B cell (primary cell): ENCODE measurements around the gene CAPRIN2. TPM values are rescaled to one million over a fixed set of nuclear protein-coding genes. Genes with fewer than 3 reads are reported as not detected.

Source experiments
- ATAC-seq: fragments of 200-7000 bp; cut with Tn5 transposase; one replicate; pipeline ENCODE4 v1.10.0; 2021; ENCODE audit warnings: low read depth, mild to moderate bottlenecking, moderate number of reproducible peaks, moderate library complexity
- CTCF ChIA-PET: fragments of 350-600 bp; sonication (Branson Sonifier 250); formaldehyde crosslinking; loops from one replicate; lab custom pipeline; 2021; ENCODE audit warnings: antibody characterized with exemption, inconsistent platforms; lab: Charles Lee
- POLR2A ChIA-PET: fragments of 350-600 bp; sonication (Branson Sonifier 250); formaldehyde crosslinking; loops from one replicate; lab custom pipeline; 2021; ENCODE audit warnings: antibody characterized with exemption; lab: Charles Lee
- DNase-seq: peaks from one replicate; pipeline ENCODE4 v3.0.0; 2013
- H2AFZ ChIP-seq: 2 replicates; pipeline ENCODE4 v1.6.1; 2012; ENCODE audit warnings: mild to moderate bottlenecking, low read depth, low read length; ENCODE audit not compliant: insufficient read depth, poor library complexity, severe bottlenecking
- H3K27ac ChIP-seq, 2 donors: 1 replicate in 1 of 2; 2 replicates in 1 of 2; pipeline ENCODE4 v1.5.1; 2012 to 2013; ENCODE audit warnings: low read length in 2 of 2, mild to moderate bottlenecking in 2 of 2, moderate library complexity in 1 of 2
- H3K27me3 ChIP-seq, 4 experiments: fragments of 200-600 bp in 1 of 4; sonication (generic) in 1 of 4; replicated peaks in 1 of 4; 1 replicate in 2 of 4; 2 replicates in 2 of 4; pipeline versions ENCODE4 v1.6.1 to v1.7.0; 2013 to 2016; ENCODE audit warnings: low read length in 3 of 4, mild to moderate bottlenecking in 2 of 4, mixed read lengths in 1 of 4, moderate library complexity in 1 of 4; ENCODE audit not compliant: insufficient read depth in 4 of 4, control insufficient read depth in 3 of 4; ENCODE audit errors: control extremely low read depth in 1 of 4
- H3K36me3 ChIP-seq, 2 experiments: replicated peaks in 1 of 2; 1 replicate in 1 of 2; 2 replicates in 1 of 2; pipeline versions ENCODE4 v1.6.1 to v1.7.1; 2013; ENCODE audit warnings: low read length in 1 of 2; ENCODE audit not compliant: insufficient read depth in 2 of 2, control insufficient read depth in 1 of 2; ENCODE audit errors: control extremely low read depth in 1 of 2, extremely low read depth in 1 of 2
- H3K4me1 ChIP-seq, 2 donors: fragments of 200-600 bp in 1 of 2; sonication (generic) in 1 of 2; 1 replicate in 1 of 2; 2 replicates in 1 of 2; pipeline versions ENCODE4 v1.5.1 to v1.6.1; 2013 to 2017; ENCODE audit warnings: low read length in 2 of 2; ENCODE audit not compliant: control insufficient read depth in 2 of 2, insufficient read depth in 2 of 2
- H3K4me2 ChIP-seq: replicated peaks from 2 replicates; pipeline ENCODE3; 2012; ENCODE audit warnings: mild to moderate bottlenecking, low read depth, low read length; ENCODE audit not compliant: poor library complexity, severe bottlenecking
- H3K4me3 ChIP-seq, 5 experiments: fragments of 200-600 bp in 1 of 5; sonication (generic) in 1 of 5; 1 replicate in 3 of 5; 2 replicates in 2 of 5; pipeline versions ENCODE4 v1.5.1 to v1.7.0; 2011 to 2016; ENCODE audit warnings: low read length in 4 of 5, mild to moderate bottlenecking in 4 of 5, low read depth in 2 of 5, control low read depth in 1 of 5, moderate library complexity in 1 of 5; ENCODE audit not compliant: insufficient read depth in 1 of 5; ENCODE audit errors: control extremely low read depth in 1 of 5, extremely low read depth in 1 of 5
- H3K79me2 ChIP-seq: fragments of 200-600 bp; sonication (generic); one replicate; pipeline ENCODE4 v1.6.0; 2016; ENCODE audit warnings: low read length; ENCODE audit not compliant: control insufficient read depth, insufficient read depth
- H3K9ac ChIP-seq: fragments of 200-600 bp; sonication (generic); 2 replicates; pipeline ENCODE4 v1.6.1; 2017; ENCODE audit warnings: mild to moderate bottlenecking, low read length, moderate library complexity
- H3K9me3 ChIP-seq, 3 donors: one replicate each; pipeline versions ENCODE4 v1.6.1 to v1.7.1; 2013; ENCODE audit warnings: low read length in 2 of 3; ENCODE audit not compliant: control insufficient read depth in 2 of 3, insufficient read depth in 1 of 3; ENCODE audit errors: control extremely low read depth in 1 of 3
- H4K20me1 ChIP-seq: 2 replicates; pipeline ENCODE4 v1.6.0; 2012; ENCODE audit warnings: mild to moderate bottlenecking, low read length; ENCODE audit not compliant: insufficient read depth, control insufficient read depth, poor library complexity, severe bottlenecking
- H3K27ac Mint-ChIP-seq: one replicate; pipeline ENCODE4 v1.8.0; 2021; ENCODE audit warnings: mixed read lengths
- H3K27me3 Mint-ChIP-seq: one replicate; pipeline ENCODE4 v1.8.0; 2021; ENCODE audit warnings: mixed read lengths
- H3K4me1 Mint-ChIP-seq: one replicate; pipeline ENCODE4 v1.8.0; 2021; ENCODE audit warnings: mixed read lengths
- H3K4me3 Mint-ChIP-seq: one replicate; pipeline ENCODE4 v1.8.0; 2021; ENCODE audit warnings: mixed read lengths
- H3K9me3 Mint-ChIP-seq: one replicate; pipeline ENCODE4 v1.8.0; 2022; ENCODE audit warnings: mixed read lengths; ENCODE audit not compliant: insufficient read depth
- CTCF ChIP-seq: fragments of 200-600 bp; IDR thresholded peaks from one replicate; pipeline ENCODE4 v1.8.0; 2022; ENCODE audit warnings: antibody characterized with exemption, mild to moderate bottlenecking
- EZH2 ChIP-seq: IDR thresholded peaks from 2 replicates; pipeline ENCODE4 v1.6.1; 2012; ENCODE audit warnings: borderline replicate concordance, low read depth, mild to moderate bottlenecking, moderate library complexity, low read length; ENCODE audit not compliant: insufficient read depth, poor library complexity, severe bottlenecking
- WGBS: methylation state at CpG from one replicate; pipeline ENCODE4 v1.1.5; 2013; ENCODE audit warnings: missing lambda C conversion rate; ENCODE audit not compliant: insufficient coverage; 5-methylcytosine and 5-hydroxymethylcytosine counted together
- intact Hi-C: fragments of 100-400 bp; cut with micrococcal nuclease; formaldehyde crosslinking; loops from one replicate; pipeline ENCODE4 v1.10.0; 2022
- polyA plus RNA-seq: library from polyadenylated mRNA; depleted of rRNA; stranded (reverse); fragments of >200 nt; gene quantifications from 2 replicates; pipeline ENCODE4 v1.2.3, GENCODE V29; 2012
- total RNA-seq, 2 donors: library from RNA; stranded (reverse); fragments of 120-200 nt in 1 of 2; gene quantifications; 1 replicate in 1 of 2; 2 replicates in 1 of 2; pipeline versions ENCODE4 v1.2.3 to v1.2.4, GENCODE V29; 2013 to 2022

Gene CAPRIN2
- total and polyA plus RNA-seq, 2 donors (not counting 1 experiment from before 2014, with no cell fraction given), result 31.3 to 57.8 TPM

- WGBS, result no CpG with 5 or more reads among the region's 2 CpGs
- Histone ChIP-seq H3K4me3 (no peak overlapping the region), H4K20me1 (no peaks in the 10 kb centered on the region), H3K27me3 (peaks cover 0 to 7% (median 1%) of the 10 kb centered on the region in 4 experiments), H3K4me1 (no peaks in the 10 kb centered on the region), H2AFZ (no peak overlapping the region), H3K36me3 (no peaks in the 10 kb centered on the region), H3K9ac (no peak overlapping the region), H3K9me3 (peaks cover 0 to under 1% (median 0%) of the 10 kb centered on the region in 3 donors), H3K4me2 (no peak overlapping the region), H3K79me2 (no peaks in the 10 kb centered on the region), H3K27ac (no peak overlapping the region)
- no peak overlapping the region for H3K27ac Mint-ChIP-seq
- ChIA-PET POLR2A (interaction anchor here (0.6 kb wide), 1 partner anchor 10 kb away, joined by 3 read pairs; no protein-coding TSS in a partner anchor), CTCF (no interaction called here)
- ATAC-seq (no peak), DNase-seq (no peak)
- peaks cover 33% of the 10 kb centered on the region for H3K27me3 Mint-ChIP-seq
- H3K4me1 Mint-ChIP-seq, result no peaks in the 10 kb centered on the region
- TF ChIP-seq EZH2 (no peak), CTCF (no peak)
- intact Hi-C loops, result no loop called here
- no peaks in the 10 kb centered on the region for H3K9me3 Mint-ChIP-seq
- no peak overlapping the region for H3K4me3 Mint-ChIP-seq
These were observed 15.1 kb upstream of the CAPRIN2 start for GRCh38 chr12:30769802-30770201.

- Histone ChIP-seq H3K27me3 (no peaks in the 10 kb centered on the region), H3K9ac (no peak overlapping the region), H3K27ac (no peak overlapping the region), H3K4me1 (no peaks in the 10 kb centered on the region), H3K4me2 (no peak overlapping the region), H3K36me3 (no peaks in the 10 kb centered on the region), H4K20me1 (no peaks in the 10 kb centered on the region), H3K4me3 (no peak overlapping the region), H3K9me3 (peaks cover 0 to 6% (median 0%) of the 10 kb centered on the region in 3 donors), H3K79me2 (no peaks in the 10 kb centered on the region), H2AFZ (no peak overlapping the region)
- no peak overlapping the region for H3K4me3 Mint-ChIP-seq
- no peak for TF ChIP-seq EZH2
- no peak for TF ChIP-seq CTCF
- ChIA-PET CTCF (no interaction called here), POLR2A (interaction anchor here (0.6 kb wide), 1 partner anchor 1788 kb away, joined by 5 read pairs; no protein-coding TSS in a partner anchor)
- H3K27me3 Mint-ChIP-seq, result peaks cover 16% of the 10 kb centered on the region
- DNase-seq, result no peak
- WGBS, result no CpG with 5 or more reads among the region's 2 CpGs
- no peak overlapping the region for H3K27ac Mint-ChIP-seq
- H3K9me3 Mint-ChIP-seq, result no peaks in the 10 kb centered on the region
- intact Hi-C loops, result no loop called here
- no peak for ATAC-seq
- no peaks in the 10 kb centered on the region for H3K4me1 Mint-ChIP-seq
These were observed 9.5 kb upstream of the CAPRIN2 start for GRCh38 chr12:30764251-30764650.
